Activated naive CD4-positive, alpha-beta T cell treated with Interleukin-2 at 50 U/mL for 16 hours (primary cell): ENCODE data around the gene CDS1.
"Not testable (repeated sequence)": the region's sequence is repeated elsewhere in the genome, so short reads cannot be mapped to it uniquely, and the experiment has no call there.

Experiments
- DNase-seq: peaks from one replicate; pipeline ENCODE4 v3.0.0-alpha.2; 2020

The CDS1 gene

GRCh38 chr4:84677995-84678394 lies 95.1 kb downstream of the CDS1 start:
- DNase-seq = no peak

GRCh38 chr4:84678976-84679744 lies 96.2 kb downstream of the CDS1 start:
- no peak for DNase-seq

- DNase-seq = no peak
Observed at GRCh38 chr4:84680956-84681355, 98.0 kb downstream of the CDS1 start.

- DNase-seq = no peak
Observed at GRCh38 chr4:84681486-84682274, 98.8 kb downstream of the CDS1 start.

GRCh38 chr4:84682661-84683060 lies 99.7 kb downstream of the CDS1 start:
- not testable (repeated sequence) for DNase-seq

GRCh38 chr4:84683064-84683850 lies 100.3 kb downstream of the CDS1 start:
- DNase-seq = no peak

GRCh38 chr4:84684361-84684760 lies 101.4 kb downstream of the CDS1 start:
- DNase-seq = no peak

GRCh38 chr4:84685105-84685504 lies 102.2 kb downstream of the CDS1 start:
- DNase-seq = no peak

- no peak for DNase-seq
Observed at GRCh38 chr4:84688605-84689004, 105.7 kb downstream of the CDS1 start.

- DNase-seq = no peak
Observed at GRCh38 chr4:84689197-84689596, 106.3 kb downstream of the CDS1 start.

- no peak for DNase-seq
Observed at GRCh38 chr4:84690481-84690880, 107.6 kb downstream of the CDS1 start.

- DNase-seq = no peak
Observed at GRCh38 chr4:84691170-84691691, 108.3 kb downstream of the CDS1 start.

- no peak for DNase-seq
Observed at GRCh38 chr4:84691800-84692199, 108.9 kb downstream of the CDS1 start.

GRCh38 chr4:84697159-84697558 lies 114.2 kb downstream of the CDS1 start:
- no peak for DNase-seq

GRCh38 chr4:84697615-84698201 lies 114.8 kb downstream of the CDS1 start:
- DNase-seq = no peak

GRCh38 chr4:84699001-84699671 lies 116.2 kb downstream of the CDS1 start:
- no peak for DNase-seq
